ENCODE data around the gene TPM3. TPM values are rescaled to one million over a fixed set of nuclear protein-coding genes. Genes with fewer than 3 reads are reported as not detected.

Gene TPM3
- total RNA-seq, 1 experiment from 2014 or later: 625 TPM

- no peaks in the 10 kb centered on the region for H3K27me3 Mint-ChIP-seq (ENCODE audit: insufficient read depth, unreplicated experiment)
- ChIA-PET CTCF (interaction anchor here (2.0 kb wide), 1 partner anchor 10 kb away, joined by 7 read pairs; no protein-coding TSS in a partner anchor), POLR2A (interaction anchor here (0.6 to 1.3 kb wide), 3 partner anchors 11 to 1007 kb away, joined by 3 to 7 read pairs (median 4); no protein-coding TSS in a partner anchor)
- H3K4me1 Mint-ChIP-seq (ENCODE audit: insufficient read depth, unreplicated experiment): peaks cover 16% of the 10 kb centered on the region
- no peaks in the 10 kb centered on the region for H3K9me3 Mint-ChIP-seq (ENCODE audit: unreplicated experiment)
- intact Hi-C loops (cut with micrococcal nuclease): no loop called here
- H3K4me3 Mint-ChIP-seq (ENCODE audit: unreplicated experiment): no peak overlapping the region
- peaks cover 99% of the 10 kb centered on the region for H3K36me3 Mint-ChIP-seq (ENCODE audit: insufficient read depth, unreplicated experiment)
- H3K27ac Mint-ChIP-seq (ENCODE audit: low read depth, unreplicated experiment): peak overlapping the region; percentile 57
- BruUV-seq (replicated peaks): no TSS peak
- no peak for TF ChIP-seq CTCF (IDR thresholded peaks at IDR 0.05; ENCODE audit: unreplicated experiment)
- no peak for DNase-seq (ENCODE audit: unreplicated experiment)
These were observed 21.2 kb downstream of the TPM3 start for GRCh38 chr1:154170547-154171222.

GRCh38 chr1:154167461-154167860, 24.4 kb downstream of the TPM3 start:
- no peak for TF ChIP-seq CTCF (IDR thresholded peaks at IDR 0.05; ENCODE audit: unreplicated experiment)
- BruUV-seq (replicated peaks): no TSS peak
- Mint-ChIP-seq H3K4me1 (ENCODE audit: insufficient read depth, unreplicated experiment) (peaks cover 14% of the 10 kb centered on the region), H3K9me3 (ENCODE audit: unreplicated experiment) (no peaks in the 10 kb centered on the region), H3K27ac (ENCODE audit: low read depth, unreplicated experiment) (no peak overlapping the region), H3K27me3 (ENCODE audit: insufficient read depth, unreplicated experiment) (no peaks in the 10 kb centered on the region), H3K36me3 (ENCODE audit: insufficient read depth, unreplicated experiment) (peaks cover 100% of the 10 kb centered on the region), H3K4me3 (ENCODE audit: unreplicated experiment) (no peak overlapping the region)
- DNase-seq (ENCODE audit: unreplicated experiment): no peak
- ChIA-PET CTCF (interaction anchor here (0.7 kb wide), 2 partner anchors 73 to 263 kb away, joined by 3 read pairs; no protein-coding TSS in a partner anchor), POLR2A (interaction anchor here (0.7 to 1.5 kb wide), 2 partner anchors 9 to 13 kb away, joined by 3 to 5 read pairs; no protein-coding TSS in a partner anchor)
- intact Hi-C loops (cut with micrococcal nuclease): no loop called here

GRCh38 chr1:154166207-154166606, 25.7 kb downstream of the TPM3 start:
- Mint-ChIP-seq H3K36me3 (ENCODE audit: insufficient read depth, unreplicated experiment) (peaks cover 100% of the 10 kb centered on the region), H3K9me3 (ENCODE audit: unreplicated experiment) (no peaks in the 10 kb centered on the region), H3K4me1 (ENCODE audit: insufficient read depth, unreplicated experiment) (peaks cover 4% of the 10 kb centered on the region), H3K27ac (ENCODE audit: low read depth, unreplicated experiment) (no peak overlapping the region), H3K4me3 (ENCODE audit: unreplicated experiment) (no peak overlapping the region), H3K27me3 (ENCODE audit: insufficient read depth, unreplicated experiment) (no peaks in the 10 kb centered on the region)
- intact Hi-C loops (cut with micrococcal nuclease): no loop called here
- no peak for TF ChIP-seq CTCF (IDR thresholded peaks at IDR 0.05; ENCODE audit: unreplicated experiment)
- BruUV-seq (replicated peaks): no TSS peak
- DNase-seq (ENCODE audit: unreplicated experiment): no peak
- ChIA-PET CTCF (interaction anchor here (1.0 to 1.2 kb wide), 2 partner anchors 14 to 105 kb away, joined by 6 to 7 read pairs; no protein-coding TSS in a partner anchor), POLR2A (interaction anchor here (0.6 to 0.9 kb wide), 3 partner anchors 170 to 203 kb away, joined by 3 to 4 read pairs (median 3); partner anchors contain the start of gene SLC39A1)

GRCh38 chr1:154159554-154159953, 32.3 kb downstream of the TPM3 start:
- ChIA-PET POLR2A (interaction anchor here (0.7 to 1.2 kb wide), 5 partner anchors 9 to 40 kb away, joined by 3 to 4 read pairs (median 3); no protein-coding TSS in a partner anchor), CTCF (interaction anchor here (0.5 to 0.8 kb wide), 4 partner anchors 65 to 254 kb away, joined by 3 to 4 read pairs (median 3); no protein-coding TSS in a partner anchor)
- Mint-ChIP-seq H3K4me3 (ENCODE audit: unreplicated experiment) (no peak overlapping the region), H3K9me3 (ENCODE audit: unreplicated experiment) (no peaks in the 10 kb centered on the region), H3K4me1 (ENCODE audit: insufficient read depth, unreplicated experiment) (no peaks in the 10 kb centered on the region), H3K27me3 (ENCODE audit: insufficient read depth, unreplicated experiment) (no peaks in the 10 kb centered on the region), H3K27ac (ENCODE audit: low read depth, unreplicated experiment) (no peak overlapping the region), H3K36me3 (ENCODE audit: insufficient read depth, unreplicated experiment) (peaks cover 100% of the 10 kb centered on the region)
- BruUV-seq (replicated peaks): no TSS peak
- TF ChIP-seq CTCF (IDR thresholded peaks at IDR 0.05; ENCODE audit: unreplicated experiment): no peak
- intact Hi-C loops (cut with micrococcal nuclease): no loop called here
- DNase-seq (ENCODE audit: unreplicated experiment): no peak
